ENCODE results near the gene GIGYF2. TPM values are rescaled to one million over a fixed set of nuclear protein-coding genes. Genes with fewer than 3 reads are reported as not detected.

Gene GIGYF2
- total and polyA plus RNA-seq, 9 donors, result 26.4 to 49.4 (median 42.0) TPM

GRCh38 chr2:232795920-232796319, 98.8 kb downstream of the GIGYF2 start:
- Histone ChIP-seq H3K4me3 (ENCODE audit: low read length) (no peak overlapping the region), H3K9me3 (replicated peaks; ENCODE audit: control insufficient read depth, low read depth, low read length) (no peaks in the 10 kb centered on the region), H3K36me3 (ENCODE audit: control insufficient read depth, insufficient read depth, low read length) (peaks cover 43% of the 10 kb centered on the region), H3K4me1 (ENCODE audit: control insufficient read depth, insufficient read depth, low read length) (no peaks in the 10 kb centered on the region), H3K27ac (ENCODE audit: low read length) (no peak overlapping the region), H3K27me3 (ENCODE audit: control insufficient read depth, insufficient read depth, low read length) (no peaks in the 10 kb centered on the region)
- WGBS (ENCODE audit: insufficient coverage), result 100% methylated on average over 1 of the region's 1 CpG
- no peak for DNase-seq

DNA sequence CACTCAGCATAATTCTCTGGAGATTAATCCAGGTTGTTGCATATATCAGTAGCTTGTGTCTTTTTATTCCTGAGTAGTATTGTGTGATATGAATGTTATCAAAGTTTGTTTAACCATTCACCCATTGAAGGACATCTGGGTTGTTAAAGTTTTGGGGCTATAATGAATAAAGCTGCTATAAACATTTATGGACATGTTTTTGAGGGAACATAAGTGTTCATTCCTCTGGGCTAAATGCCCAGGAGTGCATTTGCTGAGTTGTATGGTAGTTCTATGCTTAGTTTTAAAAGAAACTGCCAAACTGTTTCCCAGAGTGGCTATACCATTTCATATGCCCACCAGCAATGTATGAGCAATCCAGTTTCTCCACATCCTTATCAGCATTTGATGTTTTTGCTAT, 101.1 kb downstream of the GIGYF2 start:
- Histone ChIP-seq H3K4me3 (ENCODE audit: low read length) (no peak overlapping the region), H3K36me3 (ENCODE audit: control insufficient read depth, insufficient read depth, low read length) (peaks cover 27% of the 10 kb centered on the region), H3K4me1 (ENCODE audit: control insufficient read depth, insufficient read depth, low read length) (no peaks in the 10 kb centered on the region), H3K27ac (ENCODE audit: low read length) (no peak overlapping the region), H3K9me3 (replicated peaks; ENCODE audit: control insufficient read depth, low read depth, low read length) (peaks cover 13% of the 10 kb centered on the region), H3K27me3 (ENCODE audit: control insufficient read depth, insufficient read depth, low read length) (no peaks in the 10 kb centered on the region)
- no peak for DNase-seq

DNA sequence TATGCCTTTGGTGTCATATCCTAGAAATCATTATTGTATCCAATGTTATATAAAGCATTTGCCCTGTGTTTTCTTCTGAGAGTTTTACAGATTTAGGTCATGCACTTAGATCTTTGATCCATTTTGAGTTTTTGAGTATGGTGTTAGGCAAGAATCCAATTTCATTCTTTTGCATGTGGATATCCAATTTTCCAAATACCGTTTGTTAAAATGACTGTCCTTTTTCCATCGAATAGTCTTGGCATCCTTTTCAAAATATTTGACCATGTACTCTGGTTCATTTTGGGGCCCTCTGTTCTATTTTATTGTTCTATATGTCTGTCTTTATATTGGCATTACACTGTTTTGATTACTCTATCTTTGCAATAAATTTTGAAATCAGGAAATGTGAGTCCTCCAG, 103.0 kb downstream of the GIGYF2 start:
- H3K27me3 ChIP-seq (ENCODE audit: control insufficient read depth, insufficient read depth, low read length), result no peaks in the 10 kb centered on the region
- H3K9me3 ChIP-seq (replicated peaks; ENCODE audit: control insufficient read depth, low read depth, low read length), result peaks cover 13% of the 10 kb centered on the region
- no peak overlapping the region for H3K4me3 ChIP-seq (ENCODE audit: low read length)
- DNase-seq, result peak; percentile 14
- no peak overlapping the region for H3K27ac ChIP-seq (ENCODE audit: low read length)
- H3K4me1 ChIP-seq (ENCODE audit: control insufficient read depth, insufficient read depth, low read length), result no peaks in the 10 kb centered on the region
- peaks cover 20% of the 10 kb centered on the region for H3K36me3 ChIP-seq (ENCODE audit: control insufficient read depth, insufficient read depth, low read length)
- WGBS (ENCODE audit: insufficient coverage), result no CpG with 5 or more reads among the region's 2 CpGs

- Histone ChIP-seq H3K4me3 (ENCODE audit: low read length) (no peak overlapping the region), H3K4me1 (ENCODE audit: control insufficient read depth, insufficient read depth, low read length) (no peaks in the 10 kb centered on the region), H3K27me3 (ENCODE audit: control insufficient read depth, insufficient read depth, low read length) (no peaks in the 10 kb centered on the region), H3K9me3 (replicated peaks; ENCODE audit: control insufficient read depth, low read depth, low read length) (peaks cover 13% of the 10 kb centered on the region), H3K27ac (ENCODE audit: low read length) (no peak overlapping the region), H3K36me3 (ENCODE audit: control insufficient read depth, insufficient read depth, low read length) (peaks cover 18% of the 10 kb centered on the region)
- WGBS (ENCODE audit: insufficient coverage), result no CpG with 5 or more reads among the region's 3 CpGs
- no peak for DNase-seq
These were observed 105.0 kb downstream of the GIGYF2 start for GRCh38 chr2:232802091-232802490.

DNA sequence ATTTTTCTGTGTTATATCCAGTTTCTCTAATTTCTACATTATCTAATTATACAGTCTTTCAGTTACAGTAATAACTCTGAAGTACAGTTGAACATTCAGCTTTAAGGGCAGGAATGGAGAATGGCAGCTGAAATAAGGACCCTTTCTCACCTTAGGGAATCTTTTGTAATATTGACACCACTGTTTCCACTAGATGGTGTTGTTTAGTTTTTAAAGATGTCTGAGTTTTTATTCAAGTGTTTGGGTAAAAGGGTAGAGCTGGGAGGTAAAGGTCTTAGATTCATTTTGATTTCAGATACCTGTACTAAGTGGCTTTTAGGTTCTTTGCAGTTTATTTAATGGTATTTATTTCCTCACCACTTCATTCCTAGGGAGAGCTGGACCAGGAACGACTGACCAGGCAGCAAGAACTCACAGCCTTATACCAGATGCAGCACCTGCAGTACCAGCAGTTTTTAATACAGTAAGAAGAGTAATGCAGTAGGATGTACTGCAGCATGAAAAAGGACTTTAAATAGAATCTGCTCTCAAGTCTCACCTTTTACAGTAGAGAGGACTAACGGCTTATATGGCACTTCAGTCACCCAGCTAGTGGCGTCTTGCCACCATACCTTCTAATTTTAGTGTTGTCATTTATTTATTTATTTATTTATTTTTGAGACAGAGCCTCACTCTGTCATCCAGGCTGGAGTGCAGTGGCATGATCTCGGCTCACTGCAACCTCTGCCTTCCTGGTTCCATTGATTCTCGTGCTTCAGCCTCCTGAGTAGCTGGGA, 112.4 kb downstream of the GIGYF2 start:
- H3K27me3 ChIP-seq (ENCODE audit: control insufficient read depth, insufficient read depth, low read length), result no peaks in the 10 kb centered on the region
- H3K4me3 ChIP-seq (ENCODE audit: low read length), result no peak overlapping the region
- peak; percentile 4 for DNase-seq
- H3K27ac ChIP-seq (ENCODE audit: low read length), result no peak overlapping the region
- WGBS (ENCODE audit: insufficient coverage), result no CpG with 5 or more reads among the region's 5 CpGs
- no peaks in the 10 kb centered on the region for H3K9me3 ChIP-seq (replicated peaks; ENCODE audit: control insufficient read depth, low read depth, low read length)
- no peaks in the 10 kb centered on the region for H3K4me1 ChIP-seq (ENCODE audit: control insufficient read depth, insufficient read depth, low read length)
- peaks cover 41% of the 10 kb centered on the region for H3K36me3 ChIP-seq (ENCODE audit: control insufficient read depth, insufficient read depth, low read length)

GRCh38 chr2:232810444-232810843, 113.3 kb downstream of the GIGYF2 start:
- Histone ChIP-seq H3K27ac (ENCODE audit: low read length) (no peak overlapping the region), H3K27me3 (ENCODE audit: control insufficient read depth, insufficient read depth, low read length) (no peaks in the 10 kb centered on the region), H3K4me1 (ENCODE audit: control insufficient read depth, insufficient read depth, low read length) (no peaks in the 10 kb centered on the region), H3K36me3 (ENCODE audit: control insufficient read depth, insufficient read depth, low read length) (peaks cover 46% of the 10 kb centered on the region), H3K4me3 (ENCODE audit: low read length) (no peak overlapping the region), H3K9me3 (replicated peaks; ENCODE audit: control insufficient read depth, low read depth, low read length) (no peaks in the 10 kb centered on the region)
- no CpG with 5 or more reads among the region's 1 CpG for WGBS (ENCODE audit: insufficient coverage)
- DNase-seq, result no peak

DNA sequence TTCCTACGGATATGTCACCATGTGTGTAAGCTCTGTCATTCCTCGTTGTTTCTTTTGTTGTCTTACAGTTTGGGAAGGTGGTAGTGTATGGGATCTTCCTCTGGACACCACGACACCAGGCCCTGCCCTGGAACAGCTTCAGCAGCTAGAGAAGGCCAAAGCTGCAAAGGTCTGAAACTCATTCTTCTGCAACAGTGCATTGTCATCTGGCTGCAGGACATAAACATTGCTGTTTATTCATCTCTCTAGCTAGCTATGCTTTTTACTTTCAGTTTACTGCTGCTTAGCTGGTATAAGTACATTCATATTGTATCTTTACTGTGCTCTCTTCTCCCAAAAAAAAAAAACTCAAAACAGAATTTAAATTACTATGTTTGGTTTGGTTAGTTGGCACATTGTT, 118.4 kb downstream of the GIGYF2 start:
- Histone ChIP-seq H3K4me1 (ENCODE audit: control insufficient read depth, insufficient read depth, low read length) (no peaks in the 10 kb centered on the region), H3K36me3 (ENCODE audit: control insufficient read depth, insufficient read depth, low read length) (peaks cover 38% of the 10 kb centered on the region), H3K27ac (ENCODE audit: low read length) (no peak overlapping the region), H3K9me3 (replicated peaks; ENCODE audit: control insufficient read depth, low read depth, low read length) (no peaks in the 10 kb centered on the region), H3K4me3 (ENCODE audit: low read length) (no peak overlapping the region), H3K27me3 (ENCODE audit: control insufficient read depth, insufficient read depth, low read length) (no peaks in the 10 kb centered on the region)
- 100% methylated on average over 3 of the region's 3 CpGs for WGBS (ENCODE audit: insufficient coverage)
- DNase-seq, result no peak

DNA sequence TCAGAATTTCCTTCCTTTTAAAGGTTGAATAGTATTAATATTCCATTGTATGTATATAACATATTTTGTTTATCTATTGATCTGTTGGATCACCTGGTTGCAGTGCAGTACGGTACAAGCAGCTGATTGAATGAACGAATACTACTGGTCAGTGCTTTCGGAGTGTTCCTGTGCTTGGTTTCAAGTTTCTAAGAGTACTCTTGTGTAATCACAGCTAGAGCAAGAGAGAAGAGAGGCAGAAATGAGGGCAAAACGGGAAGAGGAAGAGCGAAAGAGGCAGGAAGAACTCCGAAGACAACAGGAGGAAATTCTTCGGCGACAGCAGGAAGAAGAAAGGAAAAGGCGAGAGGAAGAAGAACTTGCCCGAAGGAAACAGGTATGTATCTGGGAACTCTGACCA, 119.5 kb downstream of the GIGYF2 start:
- Histone ChIP-seq H3K36me3 (ENCODE audit: control insufficient read depth, insufficient read depth, low read length) (peaks cover 36% of the 10 kb centered on the region), H3K27ac (ENCODE audit: low read length) (no peak overlapping the region), H3K9me3 (replicated peaks; ENCODE audit: control insufficient read depth, low read depth, low read length) (no peaks in the 10 kb centered on the region), H3K27me3 (ENCODE audit: control insufficient read depth, insufficient read depth, low read length) (no peaks in the 10 kb centered on the region), H3K4me1 (ENCODE audit: control insufficient read depth, insufficient read depth, low read length) (no peaks in the 10 kb centered on the region), H3K4me3 (ENCODE audit: low read length) (no peak overlapping the region)
- DNase-seq, result no peak
- WGBS (ENCODE audit: insufficient coverage), result 87% methylated on average over 9 of the region's 10 CpGs

- Histone ChIP-seq H3K4me3 (ENCODE audit: low read length) (no peak overlapping the region), H3K36me3 (ENCODE audit: control insufficient read depth, insufficient read depth, low read length) (peaks cover 35% of the 10 kb centered on the region), H3K27me3 (ENCODE audit: control insufficient read depth, insufficient read depth, low read length) (no peaks in the 10 kb centered on the region), H3K27ac (ENCODE audit: low read length) (no peak overlapping the region), H3K4me1 (ENCODE audit: control insufficient read depth, insufficient read depth, low read length) (no peaks in the 10 kb centered on the region), H3K9me3 (replicated peaks; ENCODE audit: control insufficient read depth, low read depth, low read length) (no peaks in the 10 kb centered on the region)
- no peak for DNase-seq
- WGBS (ENCODE audit: insufficient coverage), result no CpG with 5 or more reads among the region's 3 CpGs
These were observed 120.6 kb downstream of the GIGYF2 start for GRCh38 chr2:232817756-232818155.

DNA sequence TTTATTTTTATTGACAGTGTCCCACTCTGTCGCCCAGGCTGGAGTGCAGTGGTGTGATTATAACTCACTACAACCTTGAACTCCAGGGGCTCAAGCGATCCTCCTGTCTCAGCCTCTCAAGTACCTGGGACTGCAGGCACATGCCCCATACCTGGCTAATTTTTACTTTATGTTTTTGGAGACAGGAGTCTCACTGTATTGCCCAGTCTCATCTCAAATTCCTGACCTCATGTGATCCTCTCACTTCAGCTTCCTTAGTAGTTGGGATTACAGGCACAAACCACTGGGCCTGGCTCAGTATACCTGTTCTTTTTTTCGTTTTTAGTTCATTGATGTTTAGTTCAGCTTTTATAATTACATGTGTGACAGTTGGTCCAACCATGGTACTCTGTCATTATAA, 132.9 kb downstream of the GIGYF2 start:
- DNase-seq, result no peak
- H3K4me1 ChIP-seq (ENCODE audit: control insufficient read depth, insufficient read depth, low read length), result no peaks in the 10 kb centered on the region
- no CpG with 5 or more reads among the region's 3 CpGs for WGBS (ENCODE audit: insufficient coverage)

GRCh38 chr2:232831496-232831895, 134.4 kb downstream of the GIGYF2 start:
- Histone ChIP-seq H3K27me3 (ENCODE audit: control insufficient read depth, insufficient read depth, low read length) (no peaks in the 10 kb centered on the region), H3K36me3 (ENCODE audit: control insufficient read depth, insufficient read depth, low read length) (peaks cover 50% of the 10 kb centered on the region), H3K4me1 (ENCODE audit: control insufficient read depth, insufficient read depth, low read length) (no peaks in the 10 kb centered on the region), H3K27ac (ENCODE audit: low read length) (no peak overlapping the region), H3K9me3 (replicated peaks; ENCODE audit: control insufficient read depth, low read depth, low read length) (no peaks in the 10 kb centered on the region), H3K4me3 (ENCODE audit: low read length) (no peak overlapping the region)
- WGBS (ENCODE audit: insufficient coverage), result no CpG with 5 or more reads among the region's 3 CpGs
- DNase-seq, result no peak

More for the DNA sequence above, 132.9 kb downstream of the GIGYF2 start:
- H3K4me3 ChIP-seq (ENCODE audit: low read length), result no peak overlapping the region
- no peaks in the 10 kb centered on the region for H3K9me3 ChIP-seq (replicated peaks; ENCODE audit: control insufficient read depth, low read depth, low read length)
- no peaks in the 10 kb centered on the region for H3K27me3 ChIP-seq (ENCODE audit: control insufficient read depth, insufficient read depth, low read length)
- H3K36me3 ChIP-seq (ENCODE audit: control insufficient read depth, insufficient read depth, low read length), result peaks cover 49% of the 10 kb centered on the region
- no peak overlapping the region for H3K27ac ChIP-seq (ENCODE audit: low read length)
